ENCODE measurements around the gene GPC3. TPM values are rescaled to one million over a fixed set of nuclear protein-coding genes. Genes with fewer than 3 reads are reported as not detected.

Gene GPC3
- polyA plus RNA-seq, 1 experiment: not detected

DNA sequence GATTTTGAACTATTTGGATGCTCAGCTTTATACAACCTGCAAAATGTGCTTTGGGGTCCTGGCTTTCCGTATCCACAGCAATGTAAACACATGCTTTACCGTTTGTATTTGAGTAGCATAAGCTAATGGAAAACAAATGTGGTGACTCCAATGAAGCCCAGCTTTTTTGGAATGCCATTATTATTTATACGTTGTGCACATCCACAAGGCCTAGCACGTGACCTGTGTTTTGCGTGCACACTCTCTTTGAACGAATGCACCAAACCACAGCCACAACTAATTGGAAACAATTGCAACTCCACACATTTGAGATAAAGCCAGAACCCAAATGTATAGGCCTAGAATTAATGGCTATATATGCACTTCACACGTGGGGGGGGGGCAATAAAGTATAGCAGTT, 380.6 kb downstream of the GPC3 start:
- ChIA-PET POLR2A (no interaction called here), CTCF (interaction anchor here (0.6 kb wide), 1 partner anchor 234 kb away, joined by 3 read pairs; no protein-coding TSS in a partner anchor)
- Histone ChIP-seq H3K4me3 (ENCODE audit: low read depth, low read length) (no peak overlapping the region), H3K36me3 (ENCODE audit: control insufficient read depth, insufficient read depth, low read length) (no peaks in the 10 kb centered on the region), H3K27me3 (ENCODE audit: control insufficient read depth, insufficient read depth, low read length) (no peaks in the 10 kb centered on the region)
- TF ChIP-seq, protein P1, sequence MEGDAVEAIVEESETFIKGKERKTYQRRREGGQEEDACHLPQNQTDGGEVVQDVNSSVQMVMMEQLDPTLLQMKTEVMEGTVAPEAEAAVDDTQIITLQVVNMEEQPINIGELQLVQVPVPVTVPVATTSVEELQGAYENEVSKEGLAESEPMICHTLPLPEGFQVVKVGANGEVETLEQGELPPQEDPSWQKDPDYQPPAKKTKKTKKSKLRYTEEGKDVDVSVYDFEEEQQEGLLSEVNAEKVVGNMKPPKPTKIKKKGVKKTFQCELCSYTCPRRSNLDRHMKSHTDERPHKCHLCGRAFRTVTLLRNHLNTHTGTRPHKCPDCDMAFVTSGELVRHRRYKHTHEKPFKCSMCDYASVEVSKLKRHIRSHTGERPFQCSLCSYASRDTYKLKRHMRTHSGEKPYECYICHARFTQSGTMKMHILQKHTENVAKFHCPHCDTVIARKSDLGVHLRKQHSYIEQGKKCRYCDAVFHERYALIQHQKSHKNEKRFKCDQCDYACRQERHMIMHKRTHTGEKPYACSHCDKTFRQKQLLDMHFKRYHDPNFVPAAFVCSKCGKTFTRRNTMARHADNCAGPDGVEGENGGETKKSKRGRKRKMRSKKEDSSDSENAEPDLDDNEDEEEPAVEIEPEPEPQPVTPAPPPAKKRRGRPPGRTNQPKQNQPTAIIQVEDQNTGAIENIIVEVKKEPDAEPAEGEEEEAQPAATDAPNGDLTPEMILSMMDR (IDR thresholded peaks at IDR 0.05; ENCODE audit: insufficient read depth, low read depth, low read length): no peak
- no peak for DNase-seq (ENCODE audit: low read depth)

DNA sequence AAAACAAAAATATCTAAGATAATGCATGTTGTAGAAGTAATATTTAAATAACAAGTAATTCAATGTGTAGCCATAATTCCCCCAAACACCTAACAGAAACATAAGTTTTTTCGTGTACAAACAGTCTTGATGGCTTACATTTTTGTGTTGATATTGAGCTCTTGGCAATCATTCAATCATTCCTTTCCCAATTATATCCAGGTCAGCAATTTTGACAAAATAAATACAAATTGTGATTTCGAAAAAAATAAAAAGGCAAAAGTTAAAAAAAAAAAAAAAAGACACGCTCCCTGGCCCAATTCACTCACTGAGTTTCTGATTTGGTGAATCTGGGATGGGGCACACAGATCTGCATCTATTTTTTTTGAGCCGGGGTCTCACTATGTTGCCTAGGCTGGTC, 382.5 kb downstream of the GPC3 start:
- Histone ChIP-seq H3K36me3 (ENCODE audit: control insufficient read depth, insufficient read depth, low read length) (no peaks in the 10 kb centered on the region), H3K4me3 (ENCODE audit: low read depth, low read length) (no peak overlapping the region), H3K27me3 (ENCODE audit: control insufficient read depth, insufficient read depth, low read length) (no peaks in the 10 kb centered on the region)
- ChIA-PET POLR2A (no interaction called here), CTCF (interaction anchor here (0.6 kb wide), 1 partner anchor 82 kb away, joined by 3 read pairs; no protein-coding TSS in a partner anchor)
- DNase-seq (ENCODE audit: low read depth): no peak
- TF ChIP-seq, protein P1 (IDR thresholded peaks at IDR 0.05; ENCODE audit: insufficient read depth, low read depth, low read length): no peak

DNA sequence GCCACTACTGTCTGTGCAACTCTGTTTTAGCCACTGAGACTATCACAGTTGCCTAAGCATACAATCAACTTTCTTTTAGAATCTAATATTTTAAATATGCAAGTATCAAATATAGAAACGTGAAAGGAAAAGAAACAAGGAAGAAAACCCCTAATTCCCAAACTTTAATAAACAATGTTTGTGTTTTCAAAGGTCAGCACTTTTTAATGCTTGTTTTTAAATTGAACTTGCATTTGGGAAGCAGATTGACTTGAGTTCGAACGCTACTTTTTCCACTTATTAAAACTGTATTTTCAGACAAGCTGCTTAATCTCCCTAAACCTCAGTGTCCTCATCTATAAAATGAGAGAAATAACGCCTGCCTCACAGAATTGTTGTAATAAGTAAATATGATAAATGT, 384.3 kb downstream of the GPC3 start:
- Histone ChIP-seq H3K36me3 (ENCODE audit: control insufficient read depth, insufficient read depth, low read length) (no peaks in the 10 kb centered on the region), H3K4me3 (ENCODE audit: low read depth, low read length) (no peak overlapping the region), H3K27me3 (ENCODE audit: control insufficient read depth, insufficient read depth, low read length) (no peaks in the 10 kb centered on the region)
- ChIA-PET CTCF (no interaction called here), POLR2A (no interaction called here)
- TF ChIP-seq, protein P1 (IDR thresholded peaks at IDR 0.05; ENCODE audit: insufficient read depth, low read depth, low read length): no peak
- DNase-seq (ENCODE audit: low read depth): no peak

DNA sequence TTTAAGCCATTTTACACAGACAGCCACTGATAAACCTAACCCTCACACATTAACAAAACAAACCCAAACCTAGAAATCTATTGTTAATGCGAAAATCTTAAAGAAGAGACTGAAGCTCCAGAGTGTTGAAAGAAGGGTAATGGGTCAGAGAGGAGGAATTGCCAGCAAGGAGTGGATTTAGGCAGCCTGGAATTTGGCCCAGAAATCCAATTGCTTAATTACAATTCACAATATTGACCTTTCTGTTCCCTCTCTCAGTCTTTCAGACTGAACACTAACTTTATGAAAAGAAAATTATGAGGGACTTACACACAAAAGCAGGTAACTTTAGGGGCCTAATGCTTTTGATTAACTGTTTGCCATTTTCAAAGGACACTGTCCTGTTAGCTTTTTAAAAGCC, 384.9 kb downstream of the GPC3 start:
- TF ChIP-seq, protein P1 (IDR thresholded peaks at IDR 0.05; ENCODE audit: insufficient read depth, low read depth, low read length): no peak
- ChIA-PET POLR2A (no interaction called here), CTCF (no interaction called here)
- Histone ChIP-seq H3K4me3 (ENCODE audit: low read depth, low read length) (no peak overlapping the region), H3K27me3 (ENCODE audit: control insufficient read depth, insufficient read depth, low read length) (no peaks in the 10 kb centered on the region), H3K36me3 (ENCODE audit: control insufficient read depth, insufficient read depth, low read length) (no peaks in the 10 kb centered on the region)
- DNase-seq (ENCODE audit: low read depth): no peak

DNA sequence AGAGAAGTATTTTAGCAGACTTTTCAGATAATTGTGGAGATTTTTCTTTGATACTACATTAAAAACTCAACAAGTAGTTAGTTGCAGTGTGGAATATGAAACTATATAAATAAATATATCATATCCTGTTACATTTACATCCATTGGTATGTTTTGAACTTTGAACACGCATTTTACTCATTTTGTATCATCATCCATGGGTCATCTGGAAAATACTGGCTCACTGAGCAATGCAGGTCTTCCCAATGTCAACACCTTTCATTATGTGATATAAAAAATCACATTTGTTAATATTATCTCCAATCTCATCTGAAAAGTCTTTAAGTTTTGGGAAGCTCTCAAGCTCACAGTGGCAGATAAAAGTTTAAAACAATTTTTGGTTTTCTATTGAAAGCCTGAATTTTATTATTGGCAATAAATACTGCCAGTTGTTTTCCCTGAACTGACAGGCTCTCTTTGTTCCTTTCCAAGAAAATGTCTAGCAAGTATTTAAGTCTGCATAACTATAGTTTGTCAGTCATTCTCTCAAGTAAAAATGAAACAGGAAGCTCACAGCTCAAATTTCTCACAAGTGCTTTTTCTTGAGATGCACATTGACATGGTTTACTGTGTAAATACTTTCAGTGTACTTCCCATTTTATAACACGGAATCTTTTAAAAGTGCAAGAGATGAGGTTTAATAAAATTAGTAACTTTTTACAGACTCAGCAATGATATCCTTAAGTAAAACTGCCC, 386.6 kb downstream of the GPC3 start:
- Histone ChIP-seq H3K36me3 (ENCODE audit: control insufficient read depth, insufficient read depth, low read length) (no peaks in the 10 kb centered on the region), H3K27me3 (ENCODE audit: control insufficient read depth, insufficient read depth, low read length) (no peaks in the 10 kb centered on the region), H3K4me3 (ENCODE audit: low read depth, low read length) (no peak overlapping the region)
- no peak for DNase-seq (ENCODE audit: low read depth)
- TF ChIP-seq, protein P1 (IDR thresholded peaks at IDR 0.05; ENCODE audit: insufficient read depth, low read depth, low read length): no peak
- ChIA-PET CTCF (no interaction called here), POLR2A (no interaction called here)

Measured in BJ (cell line).